Mucosa of rectum (tissue), 2 donors: Measurements from ENCODE around the gene SLC35E1.

Experiments
- H3K27ac ChIP-seq, 2 donors: one replicate each; pipeline ENCODE4 v1.7.0; 2013; ENCODE audit warnings: inconsistent platforms in 2 of 2, low read depth in 2 of 2, low read length in 2 of 2
- H3K27me3 ChIP-seq, 2 donors: one replicate each; pipeline ENCODE4 v1.7.0; 2013; ENCODE audit warnings: low read length in 2 of 2; ENCODE audit not compliant: control insufficient read depth in 2 of 2, insufficient read depth in 2 of 2
- H3K36me3 ChIP-seq, 2 donors: one replicate each; pipeline ENCODE4 v1.7.0; 2013; ENCODE audit warnings: low read length in 2 of 2; ENCODE audit not compliant: control insufficient read depth in 2 of 2, insufficient read depth in 2 of 2
- H3K4me1 ChIP-seq, 2 donors: one replicate each; pipeline ENCODE4 v1.7.0; 2013; ENCODE audit warnings: low read length in 2 of 2, mild to moderate bottlenecking in 1 of 2; ENCODE audit not compliant: control insufficient read depth in 2 of 2, insufficient read depth in 2 of 2
- H3K4me3 ChIP-seq, 2 donors: one replicate each; pipeline ENCODE4 v1.7.0; 2013; ENCODE audit warnings: low read length in 2 of 2
- H3K9ac ChIP-seq, 2 donors: one replicate each; pipeline ENCODE4 v1.7.0; 2013; ENCODE audit warnings: low read length in 2 of 2, low read depth in 1 of 2, mild to moderate bottlenecking in 1 of 2
- H3K9me3 ChIP-seq, 2 donors: one replicate each; pipeline ENCODE4 v1.7.0; 2013; ENCODE audit warnings: low read length in 2 of 2; ENCODE audit not compliant: control insufficient read depth in 2 of 2
- donor health status: healthy.
- donor health status: Normal muscosa, but diverticular disease.

SLC35E1 gene

GRCh38 chr19:16525751-16526481 lies 46.3 kb downstream of the SLC35E1 start:
- peaks cover 72 to 82% of the 10 kb centered on the region in 2 donors for H3K36me3 ChIP-seq
- no peak overlapping the region for H3K27ac ChIP-seq
- H3K4me1 ChIP-seq = no peaks in the 10 kb centered on the region

GRCh38 chr19:16524991-16525734 lies 47.1 kb downstream of the SLC35E1 start:
- Histone ChIP-seq H3K4me3 (no peak overlapping the region), H3K27me3 (no peaks in the 10 kb centered on the region), H3K4me1 (no peaks in the 10 kb centered on the region), H3K27ac (no peak overlapping the region), H3K9ac (no peak overlapping the region), H3K9me3 (no peaks in the 10 kb centered on the region), H3K36me3 (peaks cover 75 to 82% of the 10 kb centered on the region in 2 donors)

More at GRCh38 chr19:16525751-16526481, 46.3 kb downstream of the SLC35E1 start:
- Histone ChIP-seq H3K27me3 (no peaks in the 10 kb centered on the region), H3K9ac (no peak overlapping the region), H3K9me3 (no peaks in the 10 kb centered on the region), H3K4me3 (no peak overlapping the region)

- no peak overlapping the region for H3K4me3 ChIP-seq
- no peaks in the 10 kb centered on the region for H3K9me3 ChIP-seq
- H3K27me3 ChIP-seq = no peaks in the 10 kb centered on the region
- H3K9ac ChIP-seq = no peak overlapping the region
- H3K36me3 ChIP-seq = peaks cover 75 to 81% of the 10 kb centered on the region in 2 donors
- no peaks in the 10 kb centered on the region for H3K4me1 ChIP-seq
- no peak overlapping the region for H3K27ac ChIP-seq
Measured at GRCh38 chr19:16522559-16523377, 49.4 kb downstream of the SLC35E1 start.

- Histone ChIP-seq H3K9ac (no peak overlapping the region), H3K4me3 (no peak overlapping the region), H3K9me3 (no peaks in the 10 kb centered on the region), H3K27ac (no peak overlapping the region), H3K36me3 (peaks cover 75 to 80% of the 10 kb centered on the region in 2 donors), H3K27me3 (no peaks in the 10 kb centered on the region), H3K4me1 (no peaks in the 10 kb centered on the region)
Measured at GRCh38 chr19:16521715-16522289, 50.4 kb downstream of the SLC35E1 start.

- Histone ChIP-seq H3K4me3 (no peak overlapping the region), H3K9me3 (no peaks in the 10 kb centered on the region), H3K36me3 (peaks cover 72 to 79% of the 10 kb centered on the region in 2 donors), H3K27ac (no peak overlapping the region), H3K4me1 (no peaks in the 10 kb centered on the region), H3K27me3 (no peaks in the 10 kb centered on the region), H3K9ac (no peak overlapping the region)
Measured at GRCh38 chr19:16520986-16521624, 51.1 kb downstream of the SLC35E1 start.

GRCh38 chr19:16520074-16520973 lies 51.9 kb downstream of the SLC35E1 start:
- H3K4me3 ChIP-seq = no peak overlapping the region
- peaks cover 68 to 72% of the 10 kb centered on the region in 2 donors for H3K36me3 ChIP-seq
- no peaks in the 10 kb centered on the region for H3K4me1 ChIP-seq
- H3K9ac ChIP-seq = no peak overlapping the region
- no peak overlapping the region for H3K27ac ChIP-seq
- H3K27me3 ChIP-seq = no peaks in the 10 kb centered on the region
- no peaks in the 10 kb centered on the region for H3K9me3 ChIP-seq

- H3K9me3 ChIP-seq = no peaks in the 10 kb centered on the region
- no peaks in the 10 kb centered on the region for H3K27me3 ChIP-seq
- H3K4me3 ChIP-seq = no peak overlapping the region
- no peaks in the 10 kb centered on the region for H3K4me1 ChIP-seq
- no peak overlapping the region for H3K9ac ChIP-seq
- H3K27ac ChIP-seq = no peak overlapping the region
- H3K36me3 ChIP-seq = peaks cover 65 to 66% of the 10 kb centered on the region in 2 donors
Measured at GRCh38 chr19:16519230-16519687, 53.0 kb downstream of the SLC35E1 start.

GRCh38 chr19:16518483-16519229 lies 53.6 kb downstream of the SLC35E1 start:
- Histone ChIP-seq H3K36me3 (peaks cover 61 to 64% of the 10 kb centered on the region in 2 donors), H3K27me3 (no peaks in the 10 kb centered on the region), H3K4me1 (no peaks in the 10 kb centered on the region), H3K27ac (no peak overlapping the region), H3K4me3 (no peak overlapping the region), H3K9me3 (no peaks in the 10 kb centered on the region), H3K9ac (no peak overlapping the region)
